Endothelial cell of umbilical vein (primary cell): ENCODE data around the gene TTC36.

Experiments used
- CTCF ChIP-seq, 2 donors: IDR thresholded peaks; 1 replicate in 1 of 2; 2 replicates in 1 of 2; pipeline ENCODE4 v1.5.1; 2011; ENCODE audit warnings: low read length in 2 of 2, mild to moderate bottlenecking in 2 of 2, moderate library complexity in 2 of 2, control low read depth in 1 of 2, inconsistent platforms in 1 of 2, low read depth in 1 of 2; ENCODE audit not compliant: insufficient read depth in 1 of 2; ENCODE audit errors: extremely low read depth in 1 of 2
- EZH2 ChIP-seq: IDR thresholded peaks from 2 replicates; pipeline ENCODE4 v1.6.1; 2012; ENCODE audit warnings: borderline replicate concordance, low read depth, mild to moderate bottlenecking, moderate library complexity, low read length, inconsistent platforms; ENCODE audit not compliant: severe bottlenecking
- FOS ChIP-seq: IDR thresholded peaks from 2 replicates; pipeline ENCODE4 v1.6.1; 2011; ENCODE audit warnings: mild to moderate bottlenecking, low read length, moderate library complexity, borderline replicate concordance; ENCODE audit not compliant: insufficient read depth
- JUN ChIP-seq: IDR thresholded peaks from 2 replicates; pipeline ENCODE4 v1.6.1; 2011; ENCODE audit warnings: borderline replicate concordance, low read depth; ENCODE audit not compliant: insufficient read length, insufficient read depth
- MAX ChIP-seq: IDR thresholded peaks from 2 replicates; pipeline ENCODE4 v1.6.1; 2011; ENCODE audit not compliant: insufficient read depth, insufficient read length
- MYC ChIP-seq: IDR thresholded peaks from one replicate; pipeline ENCODE4 v1.6.1; 2011; ENCODE audit warnings: mild to moderate bottlenecking, low read depth, low read length
- POLR2A ChIP-seq: IDR thresholded peaks from 2 replicates; pipeline ENCODE4 v1.6.1; 2012; ENCODE audit warnings: low read depth, mild to moderate bottlenecking, control low read depth, low read length
- POLR2AphosphoS5 ChIP-seq: IDR thresholded peaks from 2 replicates; pipeline ENCODE4 v1.6.1; 2012; ENCODE audit warnings: low read depth, mild to moderate bottlenecking, control low read depth, low read length, moderate library complexity; ENCODE audit not compliant: insufficient read depth

GRCh38 chr11:118552341-118552740 lies 25.1 kb downstream of the TTC36 start:
- TF ChIP-seq POLR2A = no peak
- no peak for TF ChIP-seq JUN
- TF ChIP-seq CTCF (IDR thresholded peaks at IDR 0.05; ENCODE audit: extremely low read depth in 1 of 2, insufficient read depth in 1 of 2, low read depth in 1 of 2, low read length in 2 of 2) = no peak
- no peak for TF ChIP-seq EZH2
- no peak for TF ChIP-seq MYC
- no peak for TF ChIP-seq POLR2AphosphoS5
- TF ChIP-seq MAX = no peak
- no peak for TF ChIP-seq FOS
